Activated CD4-positive, alpha-beta T cell treated with anti-CD3 and anti-CD28 coated beads, Interleukin-2, amount 50 U/mL, for 24 hours (primary cell): ENCODE measurements around the gene RSRC1.

Experiments used
- DNase-seq, 2 donors: peaks; one replicate each; pipeline ENCODE4 v3.0.0-alpha.2; 2020; ENCODE audit warnings: low read depth in 1 of 2, low spot score in 1 of 2

The RSRC1 gene

GRCh38 chr3:158127250-158128219 lies 17.6 kb downstream of the RSRC1 start:
- no peak for DNase-seq

- DNase-seq: no peak
Observed at GRCh38 chr3:158128755-158129154, 18.9 kb downstream of the RSRC1 start.

- no peak for DNase-seq
Observed at GRCh38 chr3:158134363-158134762, 24.5 kb downstream of the RSRC1 start.

- DNase-seq: no peak
Observed at GRCh38 chr3:158140396-158140795, 30.5 kb downstream of the RSRC1 start.

- DNase-seq: no peak
Observed at GRCh38 chr3:158148218-158148617, 38.3 kb downstream of the RSRC1 start.

- no peak for DNase-seq
Observed at GRCh38 chr3:158152186-158152585, 42.3 kb downstream of the RSRC1 start.

GRCh38 chr3:158158969-158159368 lies 49.1 kb downstream of the RSRC1 start:
- no peak for DNase-seq

- DNase-seq: no peak
Observed at GRCh38 chr3:158159714-158160113, 49.8 kb downstream of the RSRC1 start.

- DNase-seq: no peak
Observed at GRCh38 chr3:158160958-158161357, 51.1 kb downstream of the RSRC1 start.

- no peak for DNase-seq
Observed at GRCh38 chr3:158165141-158165655, 55.3 kb downstream of the RSRC1 start.

- DNase-seq: no peak
Observed at GRCh38 chr3:158165730-158166129, 55.8 kb downstream of the RSRC1 start.

- DNase-seq: no peak
Observed at GRCh38 chr3:158166223-158166622, 56.3 kb downstream of the RSRC1 start.

GRCh38 chr3:158167737-158168557 lies 58.1 kb downstream of the RSRC1 start:
- no peak for DNase-seq

- no peak for DNase-seq
Observed at GRCh38 chr3:158169091-158169491, 59.2 kb downstream of the RSRC1 start.

- no peak for DNase-seq
Observed at GRCh38 chr3:158181096-158181495, 71.2 kb downstream of the RSRC1 start.

- DNase-seq: no peak
Observed at GRCh38 chr3:158185711-158186110, 75.8 kb downstream of the RSRC1 start.

- DNase-seq: no peak
Observed at GRCh38 chr3:158200955-158201354, 91.1 kb downstream of the RSRC1 start.

GRCh38 chr3:158205324-158205723 lies 95.4 kb downstream of the RSRC1 start:
- DNase-seq: no peak

- DNase-seq: no peak
Observed at GRCh38 chr3:158205994-158206393, 96.1 kb downstream of the RSRC1 start.

- no peak for DNase-seq
Observed at GRCh38 chr3:158210067-158210466, 100.2 kb downstream of the RSRC1 start.

GRCh38 chr3:158213461-158213860 lies 103.6 kb downstream of the RSRC1 start:
- DNase-seq: no peak

GRCh38 chr3:158217992-158218391 lies 108.1 kb downstream of the RSRC1 start:
- DNase-seq: no peak
